Spleen (tissue), 7 donors: ENCODE results near the gene ABCA13.

Source experiments
- POLR2A ChIP-seq, 3 donors: fragments of 450-650 bp; IDR thresholded peaks; one replicate each; pipeline ENCODE4 v1.5.1; 2017; ENCODE audit warnings: antibody characterized with exemption in 3 of 3, mild to moderate bottlenecking in 1 of 3
- POLR2AphosphoS5 ChIP-seq, 3 donors: sonication (generic); formaldehyde crosslinking; IDR thresholded peaks; one replicate each; pipeline ENCODE4 v1.5.1; 2017; ENCODE audit warnings: antibody characterized with exemption in 3 of 3
- TF ChIP-seq, protein P1 (sequence below), 11 experiments: fragments of 200-600 bp in 7 of 11; fragments of 450-650 bp in 4 of 11; sonication (generic) in 4 of 11; IDR thresholded peaks in 8 of 11; conservative IDR thresholded peaks in 3 of 11; 1 replicate in 7 of 11; 2 replicates in 4 of 11; pipeline versions ENCODE4 v1.4.0 to v1.8.0; 2016 to 2021; ENCODE audit warnings: antibody characterized with exemption in 11 of 11, inconsistent platforms in 4 of 11, mild to moderate bottlenecking in 1 of 11
- donor health status: DM: no; HTN: no; CAD: no; lungs with moderate emphysema.
- donor health status: DM: no; HTN: no; CAD: no.
- donor health status: DM: no; HTN: no; CAD: no.

DNA sequence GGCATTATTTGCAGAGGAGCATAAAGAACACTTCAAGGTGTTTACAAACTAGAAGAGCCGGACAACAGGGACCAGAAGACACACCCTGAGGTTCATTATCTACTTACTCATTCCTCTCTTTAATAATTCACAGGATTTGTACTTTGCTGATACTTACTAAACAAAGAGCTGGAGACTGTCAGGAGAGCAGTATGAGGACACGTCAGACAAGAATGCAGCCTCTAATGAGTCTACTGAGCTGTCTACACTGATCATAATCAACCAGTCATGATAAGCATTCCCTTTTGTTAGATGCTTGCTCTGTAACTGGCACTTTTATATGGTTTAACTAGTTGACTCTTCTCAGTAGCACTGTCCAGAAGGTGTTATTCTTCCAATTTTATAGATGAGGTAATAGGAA lies 509.7 kb downstream of the ABCA13 start:
- TF ChIP-seq, protein P1, sequence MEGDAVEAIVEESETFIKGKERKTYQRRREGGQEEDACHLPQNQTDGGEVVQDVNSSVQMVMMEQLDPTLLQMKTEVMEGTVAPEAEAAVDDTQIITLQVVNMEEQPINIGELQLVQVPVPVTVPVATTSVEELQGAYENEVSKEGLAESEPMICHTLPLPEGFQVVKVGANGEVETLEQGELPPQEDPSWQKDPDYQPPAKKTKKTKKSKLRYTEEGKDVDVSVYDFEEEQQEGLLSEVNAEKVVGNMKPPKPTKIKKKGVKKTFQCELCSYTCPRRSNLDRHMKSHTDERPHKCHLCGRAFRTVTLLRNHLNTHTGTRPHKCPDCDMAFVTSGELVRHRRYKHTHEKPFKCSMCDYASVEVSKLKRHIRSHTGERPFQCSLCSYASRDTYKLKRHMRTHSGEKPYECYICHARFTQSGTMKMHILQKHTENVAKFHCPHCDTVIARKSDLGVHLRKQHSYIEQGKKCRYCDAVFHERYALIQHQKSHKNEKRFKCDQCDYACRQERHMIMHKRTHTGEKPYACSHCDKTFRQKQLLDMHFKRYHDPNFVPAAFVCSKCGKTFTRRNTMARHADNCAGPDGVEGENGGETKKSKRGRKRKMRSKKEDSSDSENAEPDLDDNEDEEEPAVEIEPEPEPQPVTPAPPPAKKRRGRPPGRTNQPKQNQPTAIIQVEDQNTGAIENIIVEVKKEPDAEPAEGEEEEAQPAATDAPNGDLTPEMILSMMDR (IDR thresholded peaks at IDR 0.05 in 8 of 11, conservative IDR thresholded peaks at IDR 0.05 in 3 of 11) = no peak
- no peak for TF ChIP-seq POLR2A (IDR thresholded peaks at IDR 0.05)
- TF ChIP-seq POLR2AphosphoS5 (IDR thresholded peaks at IDR 0.05) = no peak
